HG03097 (cell line): ENCODE results near the gene PIK3R4.

Source experiments
- ATAC-seq: cut with Tn5 transposase; IDR thresholded peaks from one replicate; pipeline ENCODE4 v1.9.1; 2021; ENCODE audit not compliant: unreplicated experiment, low FRiP score

The PIK3R4 gene

GRCh38 chr3:130648293-130648692 is 98.3 kb downstream of the PIK3R4 start:
- ATAC-seq = no peak

GRCh38 chr3:130645261-130645660 is 101.4 kb downstream of the PIK3R4 start:
- ATAC-seq = no peak

- no peak for ATAC-seq
These were observed 101.9 kb downstream of the PIK3R4 start for GRCh38 chr3:130644628-130645253.

- ATAC-seq = no peak
These were observed 106.6 kb downstream of the PIK3R4 start for GRCh38 chr3:130640027-130640426.

- no peak for ATAC-seq
These were observed 110.0 kb downstream of the PIK3R4 start for GRCh38 chr3:130636480-130637234.

- ATAC-seq = no peak
These were observed 110.7 kb downstream of the PIK3R4 start for GRCh38 chr3:130635978-130636377.

- ATAC-seq = no peak
These were observed 111.3 kb downstream of the PIK3R4 start for GRCh38 chr3:130635285-130635684.
